NCI-H748 (cell line): ENCODE data around the gene ARID3A.

Experiments
- DNase-seq: peaks from one replicate; lab custom pipeline; 2025; ENCODE audit not compliant: unreplicated experiment; lab: John Stamatoyannopoulos, UW

Gene ARID3A

GRCh38 chr19:960601-960938, 34.7 kb downstream of the ARID3A start:
- DNase-seq: no peak

DNA sequence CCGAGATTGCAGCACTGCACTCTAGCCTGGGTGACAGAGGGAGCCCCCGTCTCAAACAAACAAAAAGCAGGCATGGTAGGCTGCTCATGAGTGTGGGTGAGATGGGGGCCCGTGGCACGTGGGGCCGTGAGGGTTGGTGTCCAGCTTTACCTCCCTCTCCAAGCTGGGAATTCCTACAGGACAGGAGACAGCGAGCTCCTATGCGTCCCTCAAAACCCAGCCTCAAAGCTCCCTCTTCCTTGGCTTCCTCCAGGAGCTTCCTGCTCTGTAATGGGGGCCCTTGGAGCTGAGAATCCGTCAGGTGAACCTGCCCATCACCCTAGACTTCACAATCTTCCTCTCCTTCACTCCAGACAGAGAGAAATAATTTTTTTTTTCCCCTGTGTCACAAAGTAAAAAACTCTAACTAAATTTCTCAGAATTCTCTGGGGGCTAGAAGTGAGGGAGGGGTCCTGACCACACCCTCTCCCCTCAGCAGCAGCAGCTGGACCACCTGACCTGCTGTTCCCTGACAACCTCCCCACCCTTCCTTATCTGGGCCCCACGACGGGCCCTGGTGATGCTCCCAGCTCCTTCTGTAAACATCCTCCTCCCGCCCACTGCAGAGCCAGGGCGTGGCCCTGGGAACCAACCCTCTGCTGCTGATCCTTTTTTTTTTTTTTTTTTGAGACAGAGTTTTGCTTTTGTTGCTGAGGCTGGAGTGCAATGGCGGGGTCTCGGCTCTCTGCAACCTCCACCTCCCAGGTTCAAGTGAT, 36.2 kb downstream of the ARID3A start:
- DNase-seq: peak; percentile 24

DNA sequence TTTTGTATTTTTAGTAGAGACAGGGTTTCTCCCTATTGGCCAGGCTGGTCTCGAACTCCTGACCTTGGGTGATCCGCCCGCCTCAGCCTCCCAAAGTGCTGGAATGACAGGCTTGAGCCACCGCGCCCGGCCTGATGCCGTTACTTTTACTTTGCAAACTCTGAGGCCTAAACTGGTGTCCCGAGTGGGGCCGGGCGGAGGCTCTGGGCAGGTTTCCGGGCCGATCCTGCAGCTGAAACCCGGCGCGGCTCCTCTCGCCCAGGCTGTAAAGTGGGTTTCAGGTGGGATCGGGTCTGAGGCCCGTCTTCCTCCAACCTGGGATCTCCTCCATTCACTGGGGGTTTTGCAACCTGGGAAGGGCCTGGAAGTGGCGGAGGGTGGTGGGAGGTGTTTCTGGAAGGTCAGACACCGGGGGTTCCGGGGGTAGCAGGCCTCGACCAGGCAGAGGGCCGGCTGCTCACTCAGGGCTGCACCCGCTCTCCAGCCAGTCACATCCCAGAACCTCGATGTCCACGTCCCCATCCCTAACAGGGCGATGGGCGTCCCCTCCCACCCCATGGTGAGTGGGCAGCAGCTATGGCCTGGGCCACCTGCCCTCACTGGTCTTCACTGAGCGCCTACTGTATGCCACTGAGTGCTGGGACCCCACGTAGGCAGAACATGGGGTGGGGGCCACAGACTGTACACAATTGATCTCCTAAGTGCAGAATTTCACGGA, 37.0 kb downstream of the ARID3A start:
- DNase-seq: no peak

GRCh38 chr19:963486-963951, 37.7 kb downstream of the ARID3A start:
- DNase-seq: no peak

- DNase-seq: no peak
Measured at GRCh38 chr19:964116-964520, 38.3 kb downstream of the ARID3A start.

DNA sequence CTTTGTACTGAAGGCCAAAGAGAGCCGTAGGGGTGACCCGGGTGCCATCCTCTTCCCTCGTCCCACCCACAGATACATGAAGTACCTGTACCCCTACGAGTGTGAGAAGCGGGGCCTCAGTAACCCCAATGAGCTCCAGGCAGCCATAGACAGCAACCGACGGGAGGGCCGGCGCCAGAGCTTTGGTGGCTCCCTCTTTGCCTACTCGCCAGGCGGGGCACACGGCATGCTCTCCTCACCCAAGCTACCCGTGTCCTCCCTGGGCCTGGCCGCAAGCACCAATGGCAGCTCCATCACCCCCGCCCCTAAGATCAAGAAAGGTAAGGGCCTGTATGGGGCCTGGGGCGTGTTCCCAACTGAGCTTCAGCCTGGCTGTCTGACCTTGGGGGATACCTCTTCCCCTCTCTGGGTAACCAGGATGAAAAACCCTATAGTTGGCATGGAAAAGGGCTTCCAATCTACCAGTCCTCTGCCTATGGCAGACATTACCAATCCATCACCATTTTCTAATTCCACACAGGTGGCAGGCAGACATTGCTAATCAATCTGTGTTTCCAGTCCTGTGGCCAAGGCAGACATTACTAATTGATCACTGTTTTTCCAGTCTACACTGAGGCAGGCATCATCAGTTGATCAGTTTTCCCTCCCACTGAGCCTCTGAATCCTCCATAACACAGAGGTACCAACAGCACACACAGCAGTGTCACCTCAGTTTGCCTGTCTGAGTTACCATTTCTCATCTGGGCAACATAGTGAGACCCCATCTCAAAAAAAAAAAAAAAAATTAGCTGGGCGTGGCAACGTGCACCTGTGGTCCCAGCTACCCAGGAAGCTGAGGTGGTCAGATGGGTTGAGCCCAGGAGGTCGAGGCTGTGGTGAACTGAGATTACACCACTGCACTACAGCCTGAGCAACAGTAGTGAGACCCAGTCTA, 39.2 kb downstream of the ARID3A start:
- no peak for DNase-seq

GRCh38 chr19:966485-967088, 40.8 kb downstream of the ARID3A start:
- DNase-seq: no peak

DNA sequence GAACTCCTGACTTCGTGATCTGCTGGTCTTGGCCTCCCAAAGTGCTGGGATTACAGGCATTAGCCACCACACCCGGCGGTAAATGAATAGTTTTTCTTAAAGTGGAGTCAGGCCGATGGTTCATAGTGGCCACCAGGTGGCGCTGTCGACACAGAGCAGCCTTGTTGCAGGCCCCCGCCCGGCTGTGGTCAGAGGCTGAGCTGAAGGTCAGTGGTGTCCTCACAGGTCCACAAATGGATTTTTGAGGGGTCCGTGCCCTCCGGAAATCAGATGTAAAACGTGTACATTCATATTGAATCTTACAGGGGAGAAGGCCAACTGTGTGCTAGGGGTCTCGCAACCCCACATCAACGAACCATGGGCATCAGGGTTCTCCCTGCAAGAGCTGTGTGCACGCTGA, 44.9 kb downstream of the ARID3A start:
- no peak for DNase-seq

- DNase-seq: no peak
Measured at GRCh38 chr19:971795-972194, 46.0 kb downstream of the ARID3A start.

GRCh38 chr19:972281-972680, 46.4 kb downstream of the ARID3A start:
- DNase-seq: no peak

DNA sequence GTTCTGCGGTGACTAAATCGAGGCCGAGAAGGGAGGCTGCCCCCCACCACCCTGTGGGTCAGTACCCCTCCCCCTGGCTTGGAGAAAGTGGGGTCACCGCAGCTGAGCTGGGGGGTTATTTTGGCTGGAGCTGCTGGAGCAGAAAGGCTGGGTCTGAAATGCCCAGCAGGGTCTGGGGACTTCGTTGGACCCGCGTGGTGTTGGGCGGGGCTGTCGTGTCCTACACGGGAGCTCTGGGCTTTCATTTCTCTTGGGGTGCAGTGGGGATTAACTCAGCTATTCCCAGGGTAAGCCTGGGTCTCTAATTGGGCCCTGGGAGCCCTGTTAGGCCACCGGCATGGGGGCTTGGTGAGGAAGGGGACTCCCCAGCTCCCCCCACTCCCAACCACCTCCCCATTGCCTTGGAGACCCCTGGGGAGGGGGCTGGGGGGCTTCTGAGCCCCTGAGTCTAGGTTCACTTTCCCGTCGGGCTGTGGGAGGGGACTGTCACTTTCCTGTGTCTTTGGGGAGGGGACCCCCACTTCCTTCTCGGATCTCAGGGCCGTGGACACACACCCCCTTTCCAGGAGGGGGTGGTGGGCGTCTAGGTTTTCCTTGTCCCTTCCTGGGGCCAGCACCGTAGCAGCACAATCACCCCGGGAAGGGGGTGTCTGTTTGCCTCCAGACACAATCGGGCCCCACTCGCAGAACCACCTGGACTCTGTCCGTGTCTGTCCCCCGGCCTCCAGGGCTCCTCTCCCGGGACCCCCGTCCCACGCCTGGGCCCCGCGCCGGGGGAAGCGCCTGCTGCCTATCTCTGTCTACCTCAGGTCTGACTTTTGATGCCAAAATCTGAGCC, 48.1 kb downstream of the ARID3A start:
- DNase-seq: no peak

- no peak for DNase-seq
Measured at GRCh38 chr19:974564-975257, 48.9 kb downstream of the ARID3A start.

DNA sequence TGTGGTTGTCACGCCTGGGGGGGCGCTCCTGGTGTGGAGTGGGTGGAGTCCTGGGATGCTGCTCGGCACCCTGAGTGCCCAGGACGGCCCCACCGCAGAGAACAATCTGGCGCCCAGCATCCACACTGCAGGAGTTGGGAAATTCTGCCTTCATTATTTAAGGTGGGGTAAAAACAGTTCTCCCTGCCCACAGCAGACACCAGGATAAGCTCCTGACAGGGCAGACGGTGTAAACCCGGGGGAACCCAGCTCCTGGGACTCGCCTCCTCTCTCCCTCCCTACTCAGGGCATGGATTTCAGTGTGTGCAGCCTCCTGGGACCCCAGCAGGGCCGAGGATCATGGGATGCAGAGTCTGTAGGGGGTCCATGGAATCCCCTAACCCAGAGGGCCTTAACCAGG, 50.6 kb downstream of the ARID3A start:
- DNase-seq: no peak

DNA sequence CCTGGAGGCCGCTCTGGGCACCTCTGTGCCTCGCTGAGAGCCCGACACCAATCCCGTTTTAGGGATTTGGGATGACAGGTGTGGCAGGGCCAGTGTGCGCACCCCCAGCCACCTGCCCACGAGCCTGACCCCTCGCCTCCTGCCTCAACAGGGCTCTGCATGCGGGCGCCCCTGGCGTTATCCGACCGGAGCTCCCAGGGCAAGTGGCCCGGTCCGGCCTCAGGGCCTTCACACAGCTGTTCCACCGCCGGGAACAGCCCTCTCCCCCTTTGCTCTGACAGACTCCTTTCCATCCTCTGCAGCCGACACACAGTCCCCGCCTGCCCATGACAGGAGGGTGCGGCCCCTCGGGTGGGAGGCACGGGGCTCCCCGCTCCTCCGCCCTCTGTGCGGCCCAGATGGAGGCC, 51.2 kb downstream of the ARID3A start:
- DNase-seq: no peak

DNA sequence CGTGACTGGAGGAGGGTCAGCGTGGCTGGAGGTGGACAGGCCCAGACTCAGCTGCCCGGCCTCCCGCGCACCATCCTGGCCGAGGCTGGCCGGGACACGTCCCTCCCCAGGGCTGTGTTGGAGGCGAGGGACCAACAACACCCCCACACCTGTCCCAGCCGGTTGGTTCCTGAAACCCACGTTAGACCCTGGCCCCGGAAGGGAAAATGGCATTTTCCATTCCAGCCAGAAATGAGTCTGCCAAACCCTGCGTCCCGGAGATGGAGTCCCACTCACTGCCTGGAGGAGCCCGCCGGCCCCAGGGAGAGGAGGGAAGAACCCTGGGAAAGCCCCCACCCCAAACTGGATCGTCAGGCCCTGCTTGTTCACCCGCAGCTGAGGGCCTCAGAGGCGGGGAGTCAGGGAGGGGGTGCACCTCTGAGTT, 53.5 kb downstream of the ARID3A start:
- DNase-seq: no peak

DNA sequence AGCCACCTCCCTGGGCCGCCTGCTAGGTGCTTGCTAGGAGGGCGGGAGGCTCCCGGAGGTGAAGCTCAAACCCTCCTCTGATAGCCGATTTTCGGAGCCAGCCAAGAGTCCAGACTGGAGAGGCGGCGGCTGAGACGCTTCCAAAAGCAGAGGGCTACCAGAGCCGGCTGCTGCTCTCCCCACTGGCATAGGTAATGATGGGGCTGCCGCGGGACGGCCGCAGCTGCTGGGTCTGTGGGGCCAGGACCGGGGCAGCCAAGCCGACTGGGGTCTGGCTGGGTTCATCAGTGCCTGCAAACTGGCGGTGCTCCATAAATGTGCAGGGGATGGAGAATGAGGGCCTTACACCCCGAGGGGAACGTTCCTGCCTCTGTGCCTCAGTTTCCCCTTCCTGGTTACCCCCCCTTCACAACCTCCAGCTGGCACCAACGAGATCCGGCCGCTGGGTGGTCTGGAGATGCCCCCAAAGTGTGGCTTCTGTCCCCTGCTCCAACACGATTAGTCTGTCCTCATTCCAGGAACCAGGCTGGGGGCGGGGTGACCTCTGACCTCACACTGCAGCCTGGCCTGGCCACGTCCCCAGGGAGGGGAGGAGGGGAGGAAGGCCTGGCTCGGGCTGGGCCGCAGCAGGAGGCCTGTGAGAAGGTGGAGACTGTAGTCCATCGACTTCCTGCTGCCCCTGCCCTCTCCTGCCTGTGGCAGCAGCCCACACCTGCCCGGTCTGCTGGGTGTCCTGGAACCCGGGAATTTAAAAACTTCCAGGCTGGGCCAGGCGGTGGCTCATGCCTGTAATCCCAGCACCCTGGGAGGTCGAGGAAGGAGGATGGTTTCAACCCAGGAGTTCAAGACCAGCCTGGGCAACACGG, 54.5 kb downstream of the ARID3A start:
- no peak for DNase-seq

- peak; percentile 58 for DNase-seq
Measured at GRCh38 chr19:982567-983170, 56.8 kb downstream of the ARID3A start.
